ENCODE results near the gene SOX8. TPM values are rescaled to one million over a fixed set of nuclear protein-coding genes. Genes with fewer than 3 reads are reported as not detected.
A peak's percentile ranks its signal among the peaks of the same experiment; 100 is the strongest.

SOX8 gene
- total RNA-seq, 2 donors from 2014 or later, result 0.43 to 5.9 TPM

DNA sequence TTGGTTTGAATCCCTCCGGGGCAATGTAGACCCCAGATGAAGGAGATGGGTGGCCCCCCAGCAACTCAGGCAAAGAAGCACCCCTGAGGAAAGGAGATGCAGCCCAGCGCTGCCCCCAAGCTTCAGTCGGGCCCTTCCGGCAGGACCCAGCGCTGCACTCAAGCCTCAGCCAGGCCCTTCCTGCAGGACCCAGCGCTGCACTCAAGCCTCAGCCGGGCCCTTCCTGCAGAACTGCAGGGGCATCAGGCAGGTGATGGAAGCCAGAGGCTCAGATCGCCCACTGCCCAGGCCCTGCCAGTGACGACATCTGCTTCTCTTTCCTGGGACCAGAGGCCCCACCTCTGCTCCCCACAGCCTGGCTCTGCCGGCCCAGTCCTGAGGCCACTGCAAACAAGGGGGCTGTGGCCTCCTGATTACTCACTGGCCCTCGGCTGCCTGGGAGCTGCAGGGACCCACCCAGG, 7.8 kb downstream of the SOX8 start:
- H3K36me3 Mint-ChIP-seq, result no peaks in the 10 kb centered on the region
- H3K9me3 Mint-ChIP-seq, result no peaks in the 10 kb centered on the region

DNA sequence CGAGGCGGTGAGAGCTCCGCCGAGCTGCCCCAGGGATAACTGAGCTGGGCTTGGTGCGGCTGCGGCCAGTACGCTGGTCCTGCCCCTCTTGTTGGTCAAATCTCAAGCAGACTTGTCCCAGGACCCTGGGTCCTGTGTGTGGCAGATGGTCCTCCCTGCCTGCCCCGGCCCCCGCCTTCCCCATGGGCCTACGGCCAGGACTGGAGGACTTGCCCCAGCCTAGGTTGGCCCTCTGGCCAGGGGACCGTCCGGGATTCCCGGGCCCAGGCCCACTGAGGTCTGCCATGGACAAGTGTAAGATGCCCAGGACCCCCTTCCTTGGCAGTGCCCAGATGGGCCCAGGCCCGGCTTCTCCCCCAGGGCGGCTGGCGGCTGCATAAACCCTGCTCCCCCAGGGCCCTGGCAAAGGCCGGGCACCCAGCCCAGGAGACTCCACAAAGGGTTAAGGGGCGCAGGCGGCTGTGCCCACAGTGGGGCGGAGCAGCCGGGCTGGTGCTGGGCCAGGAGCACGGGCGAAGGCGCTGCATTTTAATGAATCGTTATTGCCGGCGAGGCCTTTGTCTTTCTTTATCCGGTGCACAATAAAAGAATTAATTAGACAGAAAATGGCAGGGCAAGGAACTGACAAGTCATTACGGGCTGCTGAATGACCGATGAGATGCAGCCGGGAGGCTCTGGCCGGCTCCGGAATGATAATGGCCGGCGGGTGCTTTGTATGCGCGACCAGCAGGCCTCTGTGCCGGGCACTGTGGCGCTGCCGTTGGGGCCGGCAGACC, 9.1 kb downstream of the SOX8 start:
- Mint-ChIP-seq H3K9me3 (peaks cover 0 to 8% of the 10 kb centered on the region in 2 donors), H3K27ac (peak overlapping the region in 1 of 2 donors; percentile 65), H3K36me3 (peaks cover 0 to 11% of the 10 kb centered on the region in 2 donors)
- DNase-seq (ENCODE audit: low spot score in 2 of 2) (no peak), ATAC-seq (no peak)

More for the DNA sequence above, 7.8 kb downstream of the SOX8 start:
- ATAC-seq, result no peak
- no peak overlapping the region for H3K27ac Mint-ChIP-seq
- DNase-seq (ENCODE audit: low spot score in 2 of 2), result no peak

DNA sequence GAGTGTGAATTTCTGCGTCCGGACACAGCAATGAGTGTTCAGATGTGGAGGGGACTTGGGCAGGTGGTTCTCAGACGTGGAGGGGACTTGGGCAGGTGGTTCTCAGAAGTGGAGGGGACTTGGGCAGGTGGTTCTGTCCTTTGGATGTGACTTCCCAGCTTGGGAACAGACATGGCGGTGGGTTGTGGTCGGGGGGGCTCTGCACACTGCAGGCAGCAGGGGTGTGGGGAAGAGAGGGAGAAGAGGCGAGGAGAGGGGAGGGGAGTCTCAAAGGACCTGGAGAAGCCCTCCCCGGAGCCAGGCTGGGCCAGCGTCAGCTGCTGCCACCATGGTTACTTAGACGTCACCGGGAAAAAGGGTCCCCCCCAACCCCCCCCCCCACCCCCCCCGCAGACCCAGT, 9.8 kb downstream of the SOX8 start:
- peak overlapping the region in 1 of 2 donors; percentile 65 for H3K27ac Mint-ChIP-seq
- H3K36me3 Mint-ChIP-seq, result peaks cover 0 to 13% of the 10 kb centered on the region in 2 donors
- H3K9me3 Mint-ChIP-seq, result peaks cover 0 to 8% of the 10 kb centered on the region in 2 donors
- DNase-seq (ENCODE audit: low spot score in 2 of 2), result no peak
- no peak for ATAC-seq

GRCh38 chr16:991773-992172, 10.2 kb downstream of the SOX8 start:
- no peak for DNase-seq (ENCODE audit: low spot score in 2 of 2)
- Mint-ChIP-seq H3K9me3 (peaks cover 0 to 8% of the 10 kb centered on the region in 2 donors), H3K27ac (no peak overlapping the region), H3K36me3 (peaks cover 0 to 13% of the 10 kb centered on the region in 2 donors)
- no peak for ATAC-seq

- ATAC-seq, result no peak
- H3K9me3 Mint-ChIP-seq, result peaks cover 0 to 8% of the 10 kb centered on the region in 2 donors
- H3K36me3 Mint-ChIP-seq, result peaks cover 0 to 13% of the 10 kb centered on the region in 2 donors
- no peak overlapping the region for H3K27ac Mint-ChIP-seq
- no peak for DNase-seq (ENCODE audit: low spot score in 2 of 2)
Measured at GRCh38 chr16:993731-994130, 12.2 kb downstream of the SOX8 start.

DNA sequence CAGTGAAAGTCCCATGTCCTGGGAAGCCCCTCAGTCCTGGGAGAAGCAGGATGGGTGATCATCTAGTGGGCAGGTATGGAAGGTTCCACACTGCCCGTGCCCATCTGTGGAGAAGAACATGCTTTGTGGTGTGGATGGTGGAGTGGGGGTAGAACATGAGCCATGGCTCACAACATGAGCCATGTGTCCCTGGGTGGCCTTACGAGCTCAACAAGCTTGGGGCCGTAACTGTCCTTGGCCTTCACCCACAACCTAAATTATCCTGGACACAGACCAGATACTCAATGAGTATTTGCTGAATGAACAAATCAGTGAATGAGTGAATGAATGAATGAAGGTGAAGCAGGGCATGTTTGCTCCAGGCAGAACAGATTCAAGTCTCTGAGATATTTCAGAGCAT, 13.5 kb downstream of the SOX8 start:
- H3K27ac Mint-ChIP-seq, result peak overlapping the region in 1 of 2 donors; percentile 18
- ATAC-seq, result no peak
- no peak for DNase-seq (ENCODE audit: low spot score in 2 of 2)
- peaks cover 0 to 13% of the 10 kb centered on the region in 2 donors for H3K36me3 Mint-ChIP-seq
- H3K9me3 Mint-ChIP-seq, result peaks cover 0 to 8% of the 10 kb centered on the region in 2 donors

- peak overlapping the region in 1 of 2 donors; percentile 66 for H3K27ac Mint-ChIP-seq
Measured at GRCh38 chr16:995783-996182, 14.2 kb downstream of the SOX8 start.

DNA sequence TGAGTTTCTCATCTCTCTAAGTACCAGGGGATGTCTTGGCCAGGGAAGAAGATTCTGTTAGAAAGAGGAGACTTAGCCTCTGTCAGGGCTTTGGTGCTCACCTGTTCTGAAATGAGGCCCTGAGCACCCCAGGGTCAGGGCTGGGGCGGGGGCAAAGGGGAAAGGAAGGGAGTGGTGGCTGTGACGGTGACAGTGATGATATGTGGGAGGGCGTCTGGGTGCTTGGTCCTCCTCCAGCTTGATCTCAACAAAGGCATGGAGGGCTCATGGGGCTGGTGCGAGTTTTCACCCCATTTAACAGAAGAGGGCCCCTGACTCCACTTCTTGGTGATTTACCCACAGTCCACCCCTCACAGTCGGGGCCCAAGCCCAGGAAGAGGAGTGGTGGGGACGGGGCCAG, 15.1 kb downstream of the SOX8 start:
- DNase-seq (ENCODE audit: low spot score in 2 of 2), result no peak
- H3K9me3 Mint-ChIP-seq, result peaks cover 0 to 8% of the 10 kb centered on the region in 2 donors
- ATAC-seq, result no peak
- H3K27ac Mint-ChIP-seq, result peak overlapping the region in 1 of 2 donors; percentile 66
- peaks cover 0 to 13% of the 10 kb centered on the region in 2 donors for H3K36me3 Mint-ChIP-seq

More at GRCh38 chr16:995783-996182, 14.2 kb downstream of the SOX8 start:
- ATAC-seq (no peak), DNase-seq (ENCODE audit: low spot score in 2 of 2) (no peak)
- Mint-ChIP-seq H3K36me3 (peaks cover 0 to 13% of the 10 kb centered on the region in 2 donors), H3K9me3 (peaks cover 0 to 8% of the 10 kb centered on the region in 2 donors)

GRCh38 chr16:997440-998051, 16.0 kb downstream of the SOX8 start:
- H3K27ac Mint-ChIP-seq, result peak overlapping the region in 1 of 2 donors; percentile 66
- DNase-seq (ENCODE audit: low spot score in 2 of 2) (peak in 1 of 2 donors; percentile 80), ATAC-seq (peak; percentile 60 to 87)
- peaks cover 0 to 13% of the 10 kb centered on the region in 2 donors for H3K36me3 Mint-ChIP-seq
- H3K9me3 Mint-ChIP-seq, result peaks cover 0 to 8% of the 10 kb centered on the region in 2 donors

GRCh38 chr16:998211-998610, 16.6 kb downstream of the SOX8 start:
- ATAC-seq, result no peak
- Mint-ChIP-seq H3K36me3 (peaks cover 0 to 13% of the 10 kb centered on the region in 2 donors), H3K9me3 (peaks cover 0 to 8% of the 10 kb centered on the region in 2 donors), H3K27ac (peak overlapping the region in 1 of 2 donors; percentile 66)
- no peak for DNase-seq (ENCODE audit: low spot score in 2 of 2)

GRCh38 chr16:998615-999014, 17.0 kb downstream of the SOX8 start:
- ATAC-seq (no peak), DNase-seq (ENCODE audit: low spot score in 2 of 2) (no peak)
- Mint-ChIP-seq H3K9me3 (peaks cover 0 to 8% of the 10 kb centered on the region in 2 donors), H3K27ac (peak overlapping the region in 1 of 2 donors; percentile 66), H3K36me3 (peaks cover 0 to 13% of the 10 kb centered on the region in 2 donors)

- DNase-seq (ENCODE audit: low spot score in 2 of 2) (no peak), ATAC-seq (no peak)
- no peak overlapping the region for H3K27ac Mint-ChIP-seq
- peaks cover 0 to 8% of the 10 kb centered on the region in 2 donors for H3K9me3 Mint-ChIP-seq
- peaks cover 0 to 13% of the 10 kb centered on the region in 2 donors for H3K36me3 Mint-ChIP-seq
Measured at GRCh38 chr16:999677-1000076, 18.1 kb downstream of the SOX8 start.

GRCh38 chr16:1000608-1001007, 19.0 kb downstream of the SOX8 start:
- no peak for DNase-seq (ENCODE audit: low spot score in 2 of 2)
- no peak overlapping the region for H3K27ac Mint-ChIP-seq
- H3K9me3 Mint-ChIP-seq, result no peaks in the 10 kb centered on the region
- no peak for ATAC-seq
- H3K36me3 Mint-ChIP-seq, result peaks cover 0 to 3% of the 10 kb centered on the region in 2 donors

DNA sequence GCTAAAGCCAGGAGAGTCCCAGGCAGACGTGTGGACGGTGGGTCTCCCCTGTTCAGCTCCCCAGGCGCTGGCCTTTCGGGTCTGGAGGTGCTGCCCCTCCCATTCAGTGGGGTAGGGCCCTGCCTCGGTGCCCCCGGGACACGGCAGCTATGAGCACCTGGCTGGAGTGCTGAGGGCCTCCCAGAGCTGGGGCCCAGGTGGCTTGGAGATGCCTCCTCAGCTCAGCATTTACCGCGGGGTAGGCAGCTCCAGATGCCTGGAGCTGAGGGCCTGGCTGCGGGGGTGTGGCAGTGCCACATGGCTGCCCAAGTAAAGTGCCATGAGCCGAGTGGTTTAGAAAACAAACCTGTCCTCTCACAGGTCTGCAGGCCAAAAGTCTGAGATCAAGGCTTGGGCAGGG, 19.5 kb downstream of the SOX8 start:
- no peak for DNase-seq (ENCODE audit: low spot score in 2 of 2)
- Mint-ChIP-seq H3K36me3 (no peaks in the 10 kb centered on the region), H3K9me3 (no peaks in the 10 kb centered on the region), H3K27ac (peak overlapping the region in 1 of 2 donors; percentile 89)
- no peak for ATAC-seq

DNA sequence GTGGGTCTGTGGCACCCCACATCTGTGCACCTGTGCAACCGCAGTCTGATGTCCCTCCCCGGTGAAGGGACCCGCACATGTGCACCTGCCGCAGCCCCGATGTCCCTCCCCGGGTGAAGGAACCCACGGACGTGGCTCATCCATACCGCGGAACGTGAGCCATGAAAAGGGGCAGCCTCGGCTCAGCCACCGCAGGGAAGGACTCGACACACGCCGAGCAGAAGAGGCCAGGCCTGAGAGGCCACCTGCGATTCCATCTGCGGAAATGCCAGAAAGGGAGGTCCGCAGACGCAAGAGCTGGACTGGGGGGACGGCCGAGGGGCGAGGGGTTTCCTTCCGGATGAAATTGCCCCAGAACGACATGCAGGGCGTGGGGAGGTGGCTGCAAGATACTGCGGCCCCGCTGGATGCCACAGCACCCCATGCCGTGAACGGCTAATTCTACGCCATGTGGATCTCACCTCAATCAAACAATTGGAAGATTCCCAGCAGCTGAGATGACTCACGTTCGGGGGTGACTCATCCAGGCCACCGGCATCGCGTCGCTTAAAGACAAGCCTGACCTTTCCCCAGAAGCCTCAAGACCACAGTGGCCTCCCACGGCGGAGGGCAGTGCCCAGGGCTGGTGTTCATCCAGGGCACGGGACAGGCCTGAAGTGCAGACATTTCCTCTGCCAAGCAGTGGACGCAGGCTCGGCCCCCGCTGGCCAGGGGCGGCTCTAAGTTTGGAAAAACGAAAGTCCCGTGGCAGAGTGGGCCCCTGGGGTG, 21.0 kb downstream of the SOX8 start:
- H3K27ac Mint-ChIP-seq, result peak overlapping the region; percentile 50 to 89
- ATAC-seq (peak; percentile 73 to 90), DNase-seq (ENCODE audit: low spot score in 2 of 2) (peak; percentile 59 to 93)
- H3K9me3 Mint-ChIP-seq, result no peaks in the 10 kb centered on the region
- H3K36me3 Mint-ChIP-seq, result no peaks in the 10 kb centered on the region

All from activated naive CD4-positive, alpha-beta T cell treated with anti-CD3 and anti-CD28 coated beads, Interleukin-2, amount 50 U/mL, for 72 hours (primary cell).